Stimulated activated CD8-positive, alpha-beta memory T cell treated with anti-CD3 and anti-CD28 coated beads, Interleukin-4, amount 100 ng/mL, for 4 hours (primary cell): ENCODE measurements around the gene RPS6KA2.
"Not testable (repeated sequence)": the region's sequence is repeated elsewhere in the genome, so short reads cannot be mapped to it uniquely, and the experiment has no call there.

ENCODE experiments used
- DNase-seq, 2 donors: peaks; one replicate each; pipeline ENCODE4 v3.0.0-alpha.2; 2020; ENCODE audit warnings: low read depth in 2 of 2, low spot score in 1 of 2

Gene RPS6KA2

GRCh38 chr6:166636191-166636933 lies 9.3 kb upstream of the RPS6KA2 start:
- DNase-seq = no peak

DNA sequence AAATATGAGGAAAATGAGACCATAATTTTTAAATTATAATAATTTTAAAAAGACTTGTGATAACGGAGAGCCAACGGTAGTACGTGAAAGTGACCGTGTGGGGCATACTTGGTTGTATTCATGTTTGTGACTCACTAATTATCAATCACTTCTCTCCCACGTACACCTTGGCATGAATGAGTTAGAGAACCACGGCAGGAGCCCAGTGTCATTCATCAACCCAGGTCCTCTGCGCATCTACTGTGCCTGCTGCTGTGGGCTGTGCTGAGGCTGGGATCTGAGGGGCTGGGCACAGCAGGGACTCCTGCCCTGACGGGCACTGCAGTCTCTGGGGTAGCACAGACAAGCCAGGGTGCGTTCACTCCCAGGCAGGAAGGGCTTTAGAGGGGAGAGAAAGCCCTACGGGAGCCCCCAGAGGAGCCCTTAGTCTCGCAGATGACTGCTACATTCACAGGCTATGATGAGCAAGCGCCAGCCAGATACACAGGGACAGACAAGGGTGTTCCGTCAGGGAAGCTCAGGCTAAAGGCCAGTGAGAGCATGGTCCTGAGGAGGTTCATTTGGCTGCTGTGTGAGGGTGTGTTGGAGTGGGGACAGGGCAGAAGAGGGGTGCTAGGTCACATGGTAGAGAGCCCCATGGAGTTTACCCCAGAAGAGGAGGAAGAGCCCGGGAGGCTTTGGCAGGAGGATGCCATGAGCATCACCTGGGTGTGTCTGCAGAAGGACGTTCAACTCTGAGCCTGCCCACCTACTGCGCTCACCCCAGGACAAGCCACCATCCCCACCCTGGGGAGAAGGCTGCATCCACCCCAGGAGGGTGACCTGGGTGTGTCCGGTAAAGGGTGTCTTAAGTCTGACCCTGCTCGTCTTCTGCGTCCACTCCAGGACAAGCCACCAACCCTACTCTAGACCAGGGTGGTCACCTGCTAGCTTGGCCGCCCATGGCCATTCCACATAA lies 8.2 kb upstream of the RPS6KA2 start:
- DNase-seq = no peak

DNA sequence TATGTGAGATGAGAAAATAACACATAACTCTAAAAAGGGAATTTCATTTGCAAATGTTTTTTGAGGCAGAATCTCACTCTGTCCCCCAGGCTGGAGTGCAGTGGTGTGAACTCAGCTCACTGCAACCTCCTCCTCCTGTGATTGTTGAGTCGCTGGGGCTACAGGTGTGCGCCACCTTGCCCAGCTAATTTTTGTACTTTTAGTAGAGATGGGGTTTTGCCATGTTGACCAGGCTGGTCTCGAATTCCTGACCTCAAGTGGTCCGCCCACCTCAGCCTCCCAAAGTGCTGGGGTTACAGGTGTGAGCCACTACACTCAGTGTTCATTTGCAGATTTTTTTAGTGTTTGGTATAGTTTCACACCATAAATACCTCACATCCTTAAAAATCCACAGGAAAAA lies 7.5 kb upstream of the RPS6KA2 start:
- DNase-seq = not testable (repeated sequence)

GRCh38 chr6:166633732-166634535 lies 6.9 kb upstream of the RPS6KA2 start:
- no peak for DNase-seq

- no peak for DNase-seq
Measured at GRCh38 chr6:166632731-166633130, 5.7 kb upstream of the RPS6KA2 start.

DNA sequence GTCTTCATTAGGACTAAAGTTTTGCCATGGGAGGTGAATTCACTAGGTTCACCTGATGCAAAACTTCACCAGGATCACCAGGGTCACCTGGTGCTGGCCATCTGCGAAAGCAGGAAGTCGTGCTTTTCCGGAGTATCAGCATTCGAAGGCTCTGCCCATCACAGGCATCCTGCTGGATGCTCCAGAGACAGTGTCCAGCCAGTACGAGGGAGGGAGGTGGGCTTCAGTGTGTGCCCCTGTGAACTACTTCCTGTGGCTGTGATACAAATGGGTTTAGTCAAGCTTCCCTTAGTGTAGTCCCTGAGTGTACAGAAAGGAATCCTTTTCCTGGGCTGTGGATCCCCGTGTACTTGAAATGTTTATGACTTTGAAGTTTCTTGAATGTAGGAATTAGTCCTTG lies 3.4 kb upstream of the RPS6KA2 start:
- no peak for DNase-seq

DNA sequence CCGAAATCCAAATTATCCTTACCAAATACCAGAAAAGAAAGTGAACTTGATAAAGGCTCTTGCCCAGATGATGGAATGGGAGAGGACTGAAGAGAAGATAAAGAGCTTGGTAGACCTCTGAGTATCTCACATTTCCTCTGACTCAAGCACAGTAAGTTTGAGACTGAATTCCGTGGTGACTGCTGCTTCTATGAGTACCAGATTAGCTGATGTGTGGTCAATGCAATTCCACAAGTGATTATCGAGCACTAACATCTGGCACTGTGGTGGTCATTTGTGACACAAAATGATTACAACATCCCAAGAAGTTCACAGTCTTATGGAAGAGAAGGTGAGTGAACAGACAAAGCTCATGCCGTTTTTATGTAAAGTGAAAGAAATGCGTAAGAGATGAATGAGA lies 2.6 kb upstream of the RPS6KA2 start:
- DNase-seq = no peak

DNA sequence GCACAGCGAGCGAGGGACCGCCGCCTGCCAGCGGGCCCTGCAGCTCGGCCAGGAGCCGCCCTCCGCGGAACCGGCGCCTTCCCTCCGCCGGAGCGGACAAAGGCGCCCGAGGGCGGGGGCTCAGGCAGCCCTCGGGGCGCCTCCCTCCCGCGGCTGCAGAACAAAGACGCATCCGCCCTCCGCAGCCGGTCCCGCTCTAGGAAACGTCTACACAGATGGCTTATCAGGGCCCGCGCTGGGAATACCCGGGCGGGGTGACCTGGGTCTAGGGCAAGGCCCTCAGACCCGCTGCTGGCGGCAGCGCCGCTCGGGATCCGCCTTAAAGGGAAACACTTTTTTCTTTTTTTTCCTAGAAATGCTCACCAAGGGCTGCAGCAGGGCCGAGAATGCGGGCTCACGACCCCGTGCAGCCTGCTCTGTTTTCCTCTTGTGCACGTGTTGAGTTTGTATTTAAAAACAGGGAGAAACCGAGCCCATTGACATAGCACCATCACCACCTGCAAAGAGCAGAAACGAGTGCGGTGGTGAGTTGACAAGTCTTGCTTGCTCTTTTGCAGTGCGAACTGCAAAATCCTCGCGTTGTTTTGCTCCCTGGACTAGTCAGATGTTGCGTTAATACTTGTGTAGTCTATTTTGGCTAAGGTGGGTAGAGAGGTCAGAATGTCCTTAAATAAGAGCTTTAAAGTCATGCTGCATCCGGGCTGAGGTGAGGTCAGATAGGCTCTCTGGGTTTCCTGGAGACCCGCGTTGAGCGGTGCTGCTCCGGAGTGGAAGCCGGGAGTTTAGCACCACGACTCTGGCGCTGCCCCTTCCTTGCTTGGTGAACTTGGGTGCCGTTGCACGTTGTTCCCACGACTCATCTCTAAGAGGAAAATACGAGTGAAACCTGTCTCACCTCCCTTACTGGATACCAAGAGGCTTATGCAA lies 1.1 kb upstream of the RPS6KA2 start:
- peak in 1 of 2 donors; percentile 20 for DNase-seq

GRCh38 chr6:166626177-166627032 lies 646 bp downstream of the RPS6KA2 start:
- no peak for DNase-seq

- DNase-seq = no peak
Measured at GRCh38 chr6:166625356-166625755, 1.7 kb downstream of the RPS6KA2 start.

DNA sequence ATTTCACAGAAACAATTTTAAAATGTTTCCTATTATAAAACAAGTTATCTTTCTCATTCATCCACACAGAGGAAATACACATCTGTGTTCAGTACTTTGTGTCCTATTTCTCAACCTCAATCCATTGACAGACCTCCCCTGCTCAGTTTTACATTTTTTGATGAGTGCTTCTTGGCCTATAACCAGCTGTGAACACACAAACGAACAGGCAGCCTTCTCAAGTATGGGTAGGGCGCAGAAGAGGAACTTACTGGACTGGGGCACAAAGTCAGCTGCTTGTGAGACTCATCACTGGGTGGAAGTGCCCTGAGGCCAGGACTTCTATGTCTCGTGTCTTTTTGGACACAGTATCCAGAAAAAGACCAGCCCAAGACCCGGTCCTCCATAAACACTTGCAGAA lies 2.8 kb downstream of the RPS6KA2 start:
- DNase-seq = no peak

GRCh38 chr6:166623318-166623717 lies 3.7 kb downstream of the RPS6KA2 start:
- DNase-seq = no peak

GRCh38 chr6:166621114-166621540 lies 5.9 kb downstream of the RPS6KA2 start:
- no peak for DNase-seq

- no peak for DNase-seq
Measured at GRCh38 chr6:166620478-166621113, 6.5 kb downstream of the RPS6KA2 start.

- no peak for DNase-seq
Measured at GRCh38 chr6:166619912-166620311, 7.1 kb downstream of the RPS6KA2 start.

DNA sequence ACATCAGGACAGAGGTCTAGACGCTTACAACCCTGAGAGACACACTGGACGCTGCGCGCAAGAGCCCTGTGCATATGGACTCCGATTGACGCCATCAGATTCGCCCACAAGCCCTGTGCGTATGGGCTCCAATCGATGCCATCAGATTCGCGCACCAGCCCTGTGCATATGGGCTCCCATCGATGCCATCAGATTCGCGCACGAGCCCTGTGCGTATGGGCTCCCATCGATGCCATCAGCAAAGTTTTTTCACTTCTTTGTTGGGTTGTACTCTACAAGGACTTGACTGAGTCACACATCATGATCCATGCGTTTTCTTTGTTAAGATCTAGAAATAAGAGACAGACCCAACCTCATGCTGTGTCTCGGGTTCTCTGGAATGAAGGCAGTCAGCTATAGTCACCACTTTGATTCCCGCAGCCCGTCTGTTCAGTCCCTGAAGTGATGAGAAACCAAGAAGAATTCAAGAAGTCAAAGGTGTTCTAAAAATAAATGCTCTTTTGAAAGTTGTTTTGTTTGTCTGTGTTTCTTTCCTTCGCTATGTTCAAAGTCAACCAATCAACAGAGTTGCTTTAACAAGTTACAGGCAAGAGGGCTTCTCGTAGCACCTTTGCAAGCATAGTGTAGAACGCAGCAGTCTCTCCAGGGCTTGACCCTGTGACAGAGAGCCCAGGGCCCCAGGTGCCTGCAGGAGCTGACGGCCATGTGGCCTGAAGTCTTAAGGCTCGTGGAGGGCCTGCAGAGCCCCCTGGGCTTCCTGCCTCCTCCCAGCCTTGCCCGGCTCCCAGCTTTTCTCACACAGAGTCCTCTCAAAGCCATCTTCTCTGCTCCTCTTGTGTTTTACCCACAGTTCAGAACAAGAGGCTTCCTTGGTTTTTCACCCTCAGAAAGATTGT lies 7.9 kb downstream of the RPS6KA2 start:
- no peak for DNase-seq

- DNase-seq = no peak
Measured at GRCh38 chr6:166618251-166618650, 8.8 kb downstream of the RPS6KA2 start.

DNA sequence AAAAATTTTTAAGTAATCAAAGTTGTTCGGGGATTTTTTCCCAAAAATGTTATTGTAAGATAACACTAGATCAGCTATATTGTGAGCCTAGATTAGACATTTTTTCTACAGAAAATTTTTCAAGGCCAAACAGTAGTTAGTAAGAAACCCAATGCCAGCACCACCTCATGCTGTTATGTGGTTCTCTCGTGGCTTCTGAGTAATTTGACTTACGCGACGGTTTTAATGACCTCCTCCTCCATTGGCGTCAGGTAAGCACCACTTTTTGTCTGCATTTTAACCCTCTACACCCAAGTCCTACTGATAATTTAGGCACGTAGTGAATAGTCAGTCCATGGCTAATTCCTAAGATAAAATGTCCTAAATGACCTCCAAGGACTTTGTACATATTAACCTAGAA lies 9.7 kb downstream of the RPS6KA2 start:
- DNase-seq = no peak
